GM21423 (cell line): ENCODE measurements around the gene AURKB.
"Not testable (repeated sequence)": the region's sequence is repeated elsewhere in the genome, so short reads cannot be mapped to it uniquely, and the experiment has no call there.

Experiments
- ATAC-seq: cut with Tn5 transposase; IDR thresholded peaks from one replicate; pipeline ENCODE4 v1.9.1; 2021; ENCODE audit warnings: mild to moderate bottlenecking, moderate library complexity; ENCODE audit not compliant: unreplicated experiment

AURKB gene

GRCh38 chr17:8189041-8189710, 21.2 kb downstream of the AURKB start:
- no peak for ATAC-seq

GRCh38 chr17:8188263-8188839, 22.0 kb downstream of the AURKB start:
- ATAC-seq: no peak

GRCh38 chr17:8187517-8188262, 22.7 kb downstream of the AURKB start:
- ATAC-seq: peak; percentile 23

- peak; percentile 25 for ATAC-seq
These were observed 23.4 kb downstream of the AURKB start for GRCh38 chr17:8186787-8187516.

GRCh38 chr17:8186446-8186786, 24.0 kb downstream of the AURKB start:
- ATAC-seq: peak; percentile 0

- no peak for ATAC-seq
These were observed 24.6 kb downstream of the AURKB start for GRCh38 chr17:8185582-8186445.

- no peak for ATAC-seq
These were observed 33.2 kb downstream of the AURKB start for GRCh38 chr17:8176998-8177731.

- ATAC-seq: peak; percentile 39
These were observed 34.0 kb downstream of the AURKB start, which contains the start of gene TMEM107 for GRCh38 chr17:8176197-8176940. Gene TMEM107 (minus strand): TSS chr17:8176380. CDS start chr17:8176286, 94 bp downstream.

GRCh38 chr17:8175795-8176196, 34.6 kb downstream of the AURKB start:
- ATAC-seq: peak; percentile 1

- no peak for ATAC-seq
These were observed 36.5 kb downstream of the AURKB start for GRCh38 chr17:8173871-8174322.

GRCh38 chr17:8173056-8173870, 37.1 kb downstream of the AURKB start:
- peak; percentile 73 for ATAC-seq

GRCh38 chr17:8170186-8170585, 40.2 kb downstream of the AURKB start:
- ATAC-seq: not testable (repeated sequence)

- no peak for ATAC-seq
These were observed 42.8 kb downstream of the AURKB start for GRCh38 chr17:8167526-8167925.

- ATAC-seq: no peak
These were observed 43.6 kb downstream of the AURKB start for GRCh38 chr17:8166731-8167130.

GRCh38 chr17:8164815-8165131, 45.6 kb downstream of the AURKB start:
- no peak for ATAC-seq

- ATAC-seq: no peak
These were observed 46.2 kb downstream of the AURKB start for GRCh38 chr17:8163978-8164814.
